NCI-H345 (cell line): ENCODE measurements around the gene CCDC86.
A peak's percentile ranks its signal among the peaks of the same experiment; 100 is the strongest.

Experiments used
- DNase-seq: peaks from one replicate; lab custom pipeline; 2025; lab: John Stamatoyannopoulos, UW

The CCDC86 gene

GRCh38 chr11:60891103-60891741, 49.3 kb downstream of the CCDC86 start:
- no peak for DNase-seq

GRCh38 chr11:60895687-60896086, 53.8 kb downstream of the CCDC86 start:
- DNase-seq = no peak

GRCh38 chr11:60897496-60897895, 55.6 kb downstream of the CCDC86 start:
- no peak for DNase-seq

GRCh38 chr11:60899046-60899936, 57.4 kb downstream of the CCDC86 start:
- DNase-seq = peak; percentile 46

GRCh38 chr11:60899977-60900376, 58.1 kb downstream of the CCDC86 start:
- DNase-seq = no peak
